ENCODE results near the gene SCOC.
A peak's percentile ranks its signal among the peaks of the same experiment; 100 is the strongest.

Gene SCOC

DNA sequence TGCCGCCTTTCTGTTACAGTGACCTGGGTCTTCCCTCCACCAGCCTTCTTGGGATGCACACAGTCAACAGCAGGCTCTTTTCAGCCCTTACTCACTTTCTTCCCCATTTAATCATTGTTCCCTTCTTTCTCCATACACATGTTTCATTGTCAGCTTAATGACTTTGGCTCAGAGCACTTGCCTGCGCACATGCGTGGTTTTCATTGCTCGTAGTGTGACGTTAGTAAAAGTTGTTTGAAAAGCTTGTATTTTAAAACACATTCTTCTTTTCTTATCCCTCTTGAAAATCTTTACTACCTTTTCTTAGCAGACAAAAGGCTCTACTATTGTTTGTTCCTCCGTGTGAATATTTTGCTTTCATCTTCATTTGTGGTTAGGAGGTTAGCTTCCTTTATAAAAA is 19.7 kb upstream of the SCOC start:
- no peak for DNase-seq (ENCODE audit: extremely low spot score)
- ChIA-PET POLR2A (interaction anchor here (1.0 kb wide), 1 partner anchor 9 kb away, joined by 3 read pairs; no protein-coding TSS in a partner anchor), CTCF (interaction anchor here (0.6 to 1.2 kb wide), 4 partner anchors 26 to 1324 kb away, joined by 3 to 5 read pairs (median 3); no protein-coding TSS in a partner anchor)
- TF ChIP-seq ELF4 (IDR thresholded peaks at IDR 0.05) = no peak
- no peak for TF ChIP-seq TARDBP (IDR thresholded peaks at IDR 0.05)
- TF ChIP-seq FOXK2 (IDR thresholded peaks at IDR 0.05) = no peak
- TF ChIP-seq ZNF384 (IDR thresholded peaks at IDR 0.05) = no peak
- no peak for TF ChIP-seq SUZ12 (IDR thresholded peaks at IDR 0.05)
- no peak for TF ChIP-seq BHLHE40 (IDR thresholded peaks at IDR 0.05; ENCODE audit: borderline replicate concordance)
- TF ChIP-seq LEF1 (IDR thresholded peaks at IDR 0.05; ENCODE audit: borderline replicate concordance) = no peak

DNA sequence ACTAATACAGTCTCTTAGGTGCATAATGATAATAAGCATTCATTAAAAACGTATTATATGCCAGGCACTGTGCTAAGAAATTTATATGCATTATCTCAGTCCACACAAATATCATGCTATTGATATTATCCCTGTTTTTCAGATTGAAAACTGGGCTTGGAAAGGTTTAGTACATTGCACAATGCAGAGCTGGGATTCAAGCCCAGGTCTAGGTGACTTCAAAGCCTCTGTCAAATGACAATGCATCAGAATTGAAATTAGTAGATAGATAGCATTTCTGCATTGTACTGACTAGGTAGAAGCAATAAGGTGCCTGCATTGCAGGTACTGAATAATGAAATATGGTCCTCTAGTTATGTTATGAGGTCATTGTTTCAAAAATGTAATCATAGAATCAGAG is 18.2 kb upstream of the SCOC start:
- TF ChIP-seq ELF4 (IDR thresholded peaks at IDR 0.05) (no peak), NFRKB (IDR thresholded peaks at IDR 0.05) (no peak), TARDBP (IDR thresholded peaks at IDR 0.05) (no peak), LEF1 (IDR thresholded peaks at IDR 0.05; ENCODE audit: borderline replicate concordance) (no peak), FOXK2 (IDR thresholded peaks at IDR 0.05) (no peak), ARNT (IDR thresholded peaks at IDR 0.05) (no peak)
- TF ChIP-seq, protein P1, sequence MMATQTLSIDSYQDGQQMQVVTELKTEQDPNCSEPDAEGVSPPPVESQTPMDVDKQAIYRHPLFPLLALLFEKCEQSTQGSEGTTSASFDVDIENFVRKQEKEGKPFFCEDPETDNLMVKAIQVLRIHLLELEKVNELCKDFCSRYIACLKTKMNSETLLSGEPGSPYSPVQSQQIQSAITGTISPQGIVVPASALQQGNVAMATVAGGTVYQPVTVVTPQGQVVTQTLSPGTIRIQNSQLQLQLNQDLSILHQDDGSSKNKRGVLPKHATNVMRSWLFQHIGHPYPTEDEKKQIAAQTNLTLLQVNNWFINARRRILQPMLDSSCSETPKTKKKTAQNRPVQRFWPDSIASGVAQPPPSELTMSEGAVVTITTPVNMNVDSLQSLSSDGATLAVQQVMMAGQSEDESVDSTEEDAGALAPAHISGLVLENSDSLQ (IDR thresholded peaks at IDR 0.05) = no peak
- POLR2A ChIA-PET = no interaction called here
- CTCF ChIA-PET = no interaction called here

DNA sequence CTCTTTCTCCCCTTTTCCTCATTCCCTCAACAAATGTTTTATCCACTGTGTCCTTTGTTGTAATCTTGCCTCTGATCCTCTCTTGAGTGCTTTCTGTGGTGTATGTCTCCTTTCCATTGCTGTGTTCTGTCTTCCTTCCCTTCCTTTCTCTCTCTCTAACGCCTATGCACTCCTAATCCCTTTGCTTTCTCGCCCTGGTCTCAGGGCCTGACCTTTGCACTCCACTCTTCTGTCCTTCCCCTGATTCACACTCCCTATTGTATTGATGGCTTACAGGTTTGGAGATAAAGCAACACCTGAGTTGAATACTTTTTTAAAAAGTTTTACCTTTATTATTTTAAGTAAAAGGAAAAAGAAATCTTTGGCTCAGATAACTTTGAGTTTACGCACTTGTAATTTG is 15.6 kb upstream of the SCOC start:
- ChIA-PET POLR2A (no interaction called here), CTCF (interaction anchor here (0.6 kb wide), 1 partner anchor 244 kb away, joined by 3 read pairs; no protein-coding TSS in a partner anchor)
- TF ChIP-seq ELF4 (IDR thresholded peaks at IDR 0.05) (no peak), L3MBTL2 (conservative IDR thresholded peaks at IDR 0.05) (no peak), CTBP1 (IDR thresholded peaks at IDR 0.05; ENCODE audit: borderline replicate concordance) (no peak), SUZ12 (IDR thresholded peaks at IDR 0.05) (no peak), FOXM1 (IDR thresholded peaks at IDR 0.05; ENCODE audit: borderline replicate concordance) (no peak), BHLHE40 (IDR thresholded peaks at IDR 0.05; ENCODE audit: borderline replicate concordance) (no peak), LEF1 (IDR thresholded peaks at IDR 0.05; ENCODE audit: borderline replicate concordance) (no peak), NFRKB (IDR thresholded peaks at IDR 0.05) (no peak)
- no peak for DNase-seq (ENCODE audit: extremely low spot score)

More for the DNA sequence above, 18.2 kb upstream of the SCOC start:
- no peak for DNase-seq (ENCODE audit: extremely low spot score)

DNA sequence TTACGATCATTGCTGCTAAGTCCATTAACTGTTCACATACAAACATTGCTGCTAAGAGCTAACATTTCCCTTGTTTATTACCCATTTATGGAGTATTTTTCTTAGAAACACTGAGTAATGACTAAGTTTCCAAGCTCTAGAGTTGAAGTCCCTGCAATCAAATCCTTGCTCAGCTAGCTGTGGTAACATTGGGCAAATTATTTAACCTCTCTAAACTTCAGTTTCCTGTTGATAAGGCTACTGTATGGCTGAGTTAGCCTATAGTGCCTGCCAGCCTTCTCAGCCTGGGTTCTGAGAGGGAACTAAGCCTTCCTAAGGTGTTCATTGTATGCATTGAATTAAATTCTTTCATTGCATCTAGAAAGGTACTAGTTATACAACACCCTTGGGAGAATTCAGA is 15.2 kb upstream of the SCOC start:
- TF ChIP-seq NFRKB (IDR thresholded peaks at IDR 0.05) (no peak), CTBP1 (IDR thresholded peaks at IDR 0.05; ENCODE audit: borderline replicate concordance) (no peak), HDGF (IDR thresholded peaks at IDR 0.05; ENCODE audit: borderline replicate concordance) (no peak)
- TF ChIP-seq, protein P1 (IDR thresholded peaks at IDR 0.05) = no peak
- DNase-seq (ENCODE audit: extremely low spot score) = no peak
- CTCF ChIA-PET = no interaction called here
- POLR2A ChIA-PET = no interaction called here

GRCh38 chr4:140359562-140360427 is 13.7 kb upstream of the SCOC start:
- CTCF ChIA-PET = interaction anchor here (0.6 to 2.6 kb wide), 57 partner anchors 8 to 1139 kb away, joined by 3 to 33 read pairs (median 4); partner anchors contain the start of genes CLGN, ELMOD2, RNF150 and SCOC
- TF ChIP-seq, protein P1 (IDR thresholded peaks at IDR 0.05) = peak; percentile 95
- no peak for TF ChIP-seq SUZ12 (IDR thresholded peaks at IDR 0.05)
- TF ChIP-seq L3MBTL2 (conservative IDR thresholded peaks at IDR 0.05) = no peak
- DNase-seq (ENCODE audit: extremely low spot score) = peak; percentile 72
- POLR2A ChIA-PET = interaction anchor here (2.3 kb wide), 1 partner anchor 13 kb away, joined by 10 read pairs; the partner anchor contains the start of gene SCOC

DNA sequence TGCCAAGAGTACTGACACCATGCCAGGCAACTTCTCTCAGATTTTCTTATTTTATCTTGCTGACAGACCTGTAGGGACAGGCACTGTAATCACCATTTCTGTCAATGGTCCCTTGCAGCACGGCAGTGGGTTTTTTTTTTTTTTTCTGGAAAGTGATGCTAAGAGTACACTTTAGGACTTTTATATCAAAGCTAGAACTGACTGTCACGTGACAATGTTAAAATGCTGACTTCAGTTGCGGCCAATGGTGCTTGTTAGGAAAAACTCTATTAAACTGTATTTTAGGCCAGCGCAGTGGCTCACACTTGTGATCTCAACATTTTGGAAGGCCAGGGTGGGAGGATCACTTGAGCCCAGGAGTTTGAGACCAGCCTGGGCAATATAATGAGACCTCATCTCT is 12.3 kb upstream of the SCOC start:
- TF ChIP-seq ARNT (IDR thresholded peaks at IDR 0.05) (no peak), LEF1 (IDR thresholded peaks at IDR 0.05; ENCODE audit: borderline replicate concordance) (no peak), TARDBP (IDR thresholded peaks at IDR 0.05) (no peak), ZNF384 (IDR thresholded peaks at IDR 0.05) (no peak), HDGF (IDR thresholded peaks at IDR 0.05; ENCODE audit: borderline replicate concordance) (no peak), NFRKB (IDR thresholded peaks at IDR 0.05) (no peak), SUZ12 (IDR thresholded peaks at IDR 0.05) (no peak), SP1 (IDR thresholded peaks at IDR 0.05) (no peak), L3MBTL2 (conservative IDR thresholded peaks at IDR 0.05) (no peak), BHLHE40 (IDR thresholded peaks at IDR 0.05; ENCODE audit: borderline replicate concordance) (no peak), FOXM1 (IDR thresholded peaks at IDR 0.05; ENCODE audit: borderline replicate concordance) (no peak), FOXA1 (IDR thresholded peaks at IDR 0.05) (no peak), CTBP1 (IDR thresholded peaks at IDR 0.05; ENCODE audit: borderline replicate concordance) (no peak), FOXK2 (IDR thresholded peaks at IDR 0.05) (no peak), ELF4 (IDR thresholded peaks at IDR 0.05) (no peak)
- TF ChIP-seq, protein P1 (IDR thresholded peaks at IDR 0.05) = no peak
- CTCF ChIA-PET = interaction anchor here (0.6 to 2.6 kb wide), 13 partner anchors 11 to 628 kb away, joined by 3 to 33 read pairs (median 6); partner anchors contain the start of gene SCOC
- DNase-seq (ENCODE audit: extremely low spot score) = no peak
- POLR2A ChIA-PET = interaction anchor here (2.3 kb wide), 1 partner anchor 12 kb away, joined by 10 read pairs; the partner anchor contains the start of gene SCOC
